ENCODE results near the gene DDI2. TPM values are rescaled to one million over a fixed set of nuclear protein-coding genes. Genes with fewer than 3 reads are reported as not detected.
A peak's percentile ranks its signal among the peaks of the same experiment; 100 is the strongest.

DDI2 gene
- total RNA-seq, 2 experiments from 2014 or later = 23.5 to 40.8 TPM

- peaks cover 26% of the 10 kb centered on the region for H3K4me1 ChIP-seq (ENCODE audit: insufficient read depth, low read length, poor library complexity, severe bottlenecking)
- BruUV-seq (replicated peaks) = no TSS peak
- no peaks in the 10 kb centered on the region for H3K79me2 ChIP-seq (ENCODE audit: insufficient read depth, low read depth, low read length)
- TF ChIP-seq EZH2phosphoT487 (IDR thresholded peaks at IDR 0.05; ENCODE audit: borderline replicate concordance, low read depth, low read length) (no peak), CTCF (conservative IDR thresholded peaks at IDR 0.05; ENCODE audit: low read length) (no peak)
- intact Hi-C loops (cut with micrococcal nuclease; ENCODE audit: unreplicated experiment) = loop anchor here (2.0 kb wide), 1 partner anchor 52 kb away; the partner anchor contains the start of gene DNAJC16
- peak overlapping the region; percentile 68 for H3K27ac ChIP-seq (ENCODE audit: low read depth, low read length, poor library complexity, severe bottlenecking)
- POLR2A ChIA-PET = interaction anchor here (0.6 to 1.5 kb wide), 7 partner anchors 9 to 385 kb away, joined by 3 to 7 read pairs (median 4); no protein-coding TSS in a partner anchor
- H3K4me3 ChIP-seq (ENCODE audit: low read depth, low read length, poor library complexity, severe bottlenecking) = peak overlapping the region; percentile 3
- peak overlapping the region; percentile 87 for H2AFZ ChIP-seq (ENCODE audit: low read length)
- DNase-seq (ENCODE audit: low spot score) = peak; percentile 66
- H4K20me1 ChIP-seq (ENCODE audit: insufficient read depth, low read length) = no peaks in the 10 kb centered on the region
- CTCF ChIA-PET (ENCODE audit: unreplicated experiment) = no interaction called here
- no peaks in the 10 kb centered on the region for H3K9me2 ChIP-seq (ENCODE audit: insufficient read depth, low read length)
- H3K4me2 ChIP-seq (ENCODE audit: low read length) = peak overlapping the region; percentile 58
- no peaks in the 10 kb centered on the region for H3K9me3 ChIP-seq (ENCODE audit: low read length)
- no peaks in the 10 kb centered on the region for H3K36me3 ChIP-seq (ENCODE audit: insufficient read depth, low read length)
Measured at GRCh38 chr1:15578921-15579682, 38.2 kb upstream of the DDI2 start.

- H3K27ac ChIP-seq (ENCODE audit: low read depth, low read length, poor library complexity, severe bottlenecking) = peak overlapping the region; percentile 68
- peaks cover 26% of the 10 kb centered on the region for H3K4me1 ChIP-seq (ENCODE audit: insufficient read depth, low read length, poor library complexity, severe bottlenecking)
- peak; percentile 41 for DNase-seq (ENCODE audit: low spot score)
- peak overlapping the region; percentile 3 for H3K4me3 ChIP-seq (ENCODE audit: low read depth, low read length, poor library complexity, severe bottlenecking)
- ChIA-PET POLR2A (interaction anchor here (0.7 to 1.5 kb wide), 7 partner anchors 9 to 38 kb away, joined by 3 to 7 read pairs (median 4); no protein-coding TSS in a partner anchor), CTCF (ENCODE audit: unreplicated experiment) (no interaction called here)
- no peaks in the 10 kb centered on the region for H3K79me2 ChIP-seq (ENCODE audit: insufficient read depth, low read depth, low read length)
- H3K4me2 ChIP-seq (ENCODE audit: low read length) = peak overlapping the region; percentile 58
- no peaks in the 10 kb centered on the region for H4K20me1 ChIP-seq (ENCODE audit: insufficient read depth, low read length)
- peak overlapping the region; percentile 87 for H2AFZ ChIP-seq (ENCODE audit: low read length)
- TF ChIP-seq EZH2phosphoT487 (IDR thresholded peaks at IDR 0.05; ENCODE audit: borderline replicate concordance, low read depth, low read length) = no peak
- TF ChIP-seq CTCF (conservative IDR thresholded peaks at IDR 0.05; ENCODE audit: low read length) = no peak
- intact Hi-C loops (cut with micrococcal nuclease; ENCODE audit: unreplicated experiment) = loop anchor here (2.0 kb wide), 1 partner anchor 53 kb away; the partner anchor contains the start of gene DNAJC16
- H3K36me3 ChIP-seq (ENCODE audit: insufficient read depth, low read length) = no peaks in the 10 kb centered on the region
- BruUV-seq (replicated peaks) = no TSS peak
- no peaks in the 10 kb centered on the region for H3K9me3 ChIP-seq (ENCODE audit: low read length)
- no peaks in the 10 kb centered on the region for H3K9me2 ChIP-seq (ENCODE audit: insufficient read depth, low read length)
Measured at GRCh38 chr1:15579683-15580047, 37.6 kb upstream of the DDI2 start.
